HG03097 (cell line): Measurements from ENCODE around the gene RAB6B.

Experiments
- ATAC-seq: cut with Tn5 transposase; IDR thresholded peaks from one replicate; pipeline ENCODE4 v1.9.1; 2021; ENCODE audit not compliant: unreplicated experiment, low FRiP score

The RAB6B gene

DNA sequence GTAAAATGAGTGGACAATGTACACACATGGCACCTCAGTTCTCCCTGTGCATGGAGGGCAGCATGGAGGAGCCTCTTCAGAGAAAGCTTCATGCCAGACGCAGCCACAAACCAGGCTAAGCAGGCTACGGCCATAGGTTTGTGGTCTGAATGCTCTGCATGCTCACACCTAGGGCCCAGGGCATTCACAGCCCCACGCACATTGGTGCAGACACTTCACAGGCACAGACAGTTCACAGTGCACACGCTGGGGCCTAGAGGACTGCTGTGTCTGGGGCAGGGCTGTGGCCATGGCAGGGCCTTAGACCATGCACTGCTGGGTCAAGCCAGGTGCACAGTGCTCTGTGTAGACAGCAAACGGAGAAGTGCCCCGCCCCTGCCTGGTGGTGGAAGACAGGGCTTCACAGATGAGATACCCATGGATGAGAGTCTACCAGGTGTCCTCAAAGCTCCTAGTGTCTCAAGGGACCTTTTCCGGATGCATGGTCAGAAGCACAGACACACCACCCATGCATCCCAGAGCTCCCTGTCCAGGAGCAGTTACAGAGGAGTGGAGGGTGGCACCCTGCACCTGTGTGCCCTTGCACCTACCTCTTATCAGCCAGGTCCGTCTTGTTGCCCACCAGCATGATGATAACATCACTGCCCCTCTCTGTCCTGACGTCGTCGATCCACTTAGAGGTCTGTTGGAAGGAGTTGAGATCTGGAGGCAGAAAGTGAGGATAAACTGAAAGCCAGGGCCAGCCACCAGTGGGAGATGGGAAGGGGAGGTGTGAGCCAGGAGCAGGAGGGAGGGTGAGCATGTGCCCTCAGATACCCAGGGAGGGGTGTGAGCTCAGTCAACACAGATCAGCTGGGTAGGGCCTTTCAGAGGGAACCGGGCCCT lies 56.5 kb downstream of the RAB6B start:
- no peak for ATAC-seq

DNA sequence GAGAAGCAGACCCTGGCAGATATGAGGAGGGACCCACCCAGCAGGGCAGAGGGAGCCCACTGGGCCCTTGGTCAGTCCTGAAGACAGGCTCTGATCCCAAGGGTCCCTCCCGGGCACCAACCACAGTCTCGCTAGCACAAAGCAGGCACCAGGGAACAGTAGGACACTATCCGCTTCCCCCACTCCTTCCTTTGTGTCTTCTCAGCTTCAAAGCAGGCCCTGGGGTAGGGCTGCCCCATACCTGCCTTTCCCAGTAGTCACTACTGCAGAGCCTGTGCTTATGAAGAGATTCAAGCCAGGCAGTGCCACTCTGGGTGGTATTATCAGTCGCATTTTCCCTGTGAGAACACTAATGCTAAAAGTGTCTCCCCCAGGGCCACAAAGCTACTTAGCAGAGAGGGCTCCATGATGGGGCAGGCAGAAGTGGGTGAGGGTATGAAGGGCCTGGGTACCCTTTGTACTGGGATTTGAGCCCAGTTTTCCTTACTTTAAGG lies 57.3 kb downstream of the RAB6B start:
- ATAC-seq: no peak

DNA sequence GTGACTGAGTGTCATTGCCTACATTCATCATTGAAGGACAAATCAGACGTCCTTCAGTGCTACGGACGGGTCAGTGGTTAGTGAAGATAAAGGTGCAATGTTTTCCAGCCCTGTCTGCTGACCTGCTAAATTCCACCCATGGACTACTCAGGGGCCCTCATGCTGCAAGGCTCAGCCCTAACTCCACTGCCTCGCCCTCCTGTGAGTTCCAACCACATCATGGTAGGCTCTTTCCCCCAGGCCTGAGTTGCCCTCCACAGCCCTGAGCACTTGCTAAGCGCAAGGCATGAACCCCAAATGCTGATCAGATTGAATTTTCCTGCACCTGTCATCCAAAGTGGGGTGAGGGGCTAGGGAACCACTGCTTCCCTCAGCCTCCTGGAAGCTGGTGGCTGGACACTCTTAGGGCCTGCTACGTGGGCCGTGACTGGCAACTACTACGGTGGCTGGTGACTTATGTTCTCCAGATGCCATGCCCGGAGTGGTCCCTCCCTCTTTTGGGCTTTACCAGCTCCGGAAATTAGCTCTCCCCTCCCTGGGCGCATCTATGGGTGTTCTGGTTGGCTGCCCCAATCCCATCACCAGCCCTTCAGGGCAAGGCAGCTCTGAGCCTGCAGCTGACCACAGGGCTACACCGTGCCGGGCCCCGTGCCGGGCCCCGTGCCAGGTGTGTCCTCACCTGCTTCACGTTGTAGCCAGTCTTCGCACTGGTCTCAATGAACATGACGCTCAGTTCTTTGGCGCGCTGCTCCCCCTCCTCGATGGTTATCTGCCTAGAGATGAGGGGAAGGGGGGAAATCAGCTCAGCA lies 58.0 kb downstream of the RAB6B start:
- ATAC-seq: no peak

DNA sequence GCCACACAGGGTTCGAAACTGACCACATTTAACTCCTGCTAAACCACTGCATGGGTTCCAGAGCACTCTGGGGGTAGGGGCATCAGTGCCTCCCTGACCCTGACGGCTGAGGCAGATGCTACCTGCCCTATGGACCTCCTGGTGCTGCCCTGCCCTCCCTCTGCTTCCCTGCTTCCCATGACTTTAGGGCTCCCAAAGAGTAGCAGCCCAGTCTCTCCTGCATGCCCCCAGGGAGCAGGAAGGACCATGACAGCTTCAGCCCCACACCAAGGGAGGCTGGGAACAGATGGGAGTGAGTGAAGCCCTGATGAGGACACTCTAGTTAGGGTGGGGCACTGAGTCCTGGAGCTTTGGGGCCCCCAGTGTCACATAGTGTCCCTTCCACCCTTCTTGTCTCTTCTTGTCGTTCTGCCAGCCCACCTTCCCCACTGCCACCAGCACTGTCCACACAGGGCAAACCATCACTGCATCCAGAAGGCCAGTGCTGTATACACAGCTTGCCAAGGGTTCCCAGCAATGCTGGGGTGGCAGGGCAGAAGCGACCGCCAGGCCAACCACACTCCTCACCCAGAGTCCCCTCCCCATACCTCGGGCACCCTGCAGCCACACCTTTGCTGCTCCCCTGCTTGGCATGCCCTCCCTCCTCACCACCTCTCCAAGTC lies 59.1 kb downstream of the RAB6B start:
- ATAC-seq: no peak

DNA sequence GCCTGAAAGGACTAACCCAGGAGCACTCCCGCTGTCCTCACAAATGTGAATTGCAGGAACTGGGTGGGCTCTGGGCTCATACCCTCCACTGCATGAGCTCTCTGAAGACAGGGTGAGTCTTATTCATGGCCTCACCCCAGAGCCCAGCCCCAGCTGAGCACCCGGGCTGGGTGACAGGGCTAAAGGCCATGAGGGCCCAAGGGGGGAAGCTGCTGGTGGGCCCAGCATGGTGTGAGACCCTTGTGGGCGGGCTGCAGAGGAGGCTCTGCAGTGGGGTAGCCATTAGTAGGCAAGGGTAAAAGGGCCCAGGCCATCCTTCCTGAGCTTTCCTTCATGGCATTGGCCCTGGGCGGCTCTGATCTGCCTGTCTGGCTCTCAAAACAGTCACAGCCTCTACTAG lies 59.7 kb downstream of the RAB6B start:
- no peak for ATAC-seq

DNA sequence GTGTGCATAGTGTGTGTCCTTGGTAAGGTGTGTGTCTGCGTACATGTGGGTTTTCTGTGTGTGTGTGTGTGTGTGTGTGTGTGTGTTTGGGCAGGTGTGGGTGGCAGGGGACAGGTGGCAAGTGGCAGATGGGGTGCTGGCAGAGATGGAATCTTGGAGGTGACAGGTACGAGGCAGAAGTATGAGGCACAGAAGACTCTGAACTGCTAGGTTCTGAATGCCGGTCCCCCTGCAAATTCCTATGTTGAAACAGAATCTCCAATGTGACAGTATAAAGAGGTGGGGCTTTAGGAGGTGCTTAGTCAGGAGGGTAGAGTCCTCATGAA lies 60.3 kb downstream of the RAB6B start:
- no peak for ATAC-seq

DNA sequence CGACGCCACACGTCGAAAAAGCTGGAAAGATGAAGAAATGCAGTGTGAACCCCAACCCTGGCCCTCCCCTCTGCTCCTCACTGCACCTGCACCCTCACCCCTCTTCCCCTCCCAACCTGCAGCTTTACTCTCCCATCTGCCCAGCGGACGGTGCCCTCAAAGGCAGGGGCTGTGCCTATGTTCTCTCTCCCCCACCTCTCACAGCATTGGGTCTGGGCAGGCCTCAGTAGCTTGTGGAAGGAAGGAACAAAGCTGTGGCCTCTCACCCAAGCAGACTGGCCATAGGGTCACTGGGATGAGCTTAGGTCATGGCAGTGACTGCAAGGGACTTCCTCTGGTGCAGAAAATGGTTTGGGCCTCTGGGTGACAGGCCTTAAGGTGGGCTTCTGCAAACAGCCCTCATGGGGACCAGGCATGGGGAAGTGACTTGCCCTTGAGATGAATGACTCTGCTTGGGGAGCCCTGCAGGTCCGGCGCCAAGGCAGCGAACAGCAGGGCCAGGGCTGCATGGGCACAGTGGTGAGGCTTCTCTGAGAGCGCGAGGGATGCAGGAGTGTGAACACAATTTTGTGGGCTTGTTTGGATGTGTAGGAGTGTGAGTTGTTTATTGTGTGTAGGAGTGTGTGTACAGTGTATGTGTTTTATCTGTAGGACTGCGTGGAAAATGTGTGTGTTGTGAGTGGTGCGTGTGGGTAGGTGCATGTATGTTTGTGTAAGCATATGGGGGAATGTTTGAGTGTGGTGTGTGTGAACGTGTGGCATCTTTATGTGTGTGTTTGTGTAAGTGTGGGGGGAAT lies 60.9 kb downstream of the RAB6B start:
- ATAC-seq: no peak

DNA sequence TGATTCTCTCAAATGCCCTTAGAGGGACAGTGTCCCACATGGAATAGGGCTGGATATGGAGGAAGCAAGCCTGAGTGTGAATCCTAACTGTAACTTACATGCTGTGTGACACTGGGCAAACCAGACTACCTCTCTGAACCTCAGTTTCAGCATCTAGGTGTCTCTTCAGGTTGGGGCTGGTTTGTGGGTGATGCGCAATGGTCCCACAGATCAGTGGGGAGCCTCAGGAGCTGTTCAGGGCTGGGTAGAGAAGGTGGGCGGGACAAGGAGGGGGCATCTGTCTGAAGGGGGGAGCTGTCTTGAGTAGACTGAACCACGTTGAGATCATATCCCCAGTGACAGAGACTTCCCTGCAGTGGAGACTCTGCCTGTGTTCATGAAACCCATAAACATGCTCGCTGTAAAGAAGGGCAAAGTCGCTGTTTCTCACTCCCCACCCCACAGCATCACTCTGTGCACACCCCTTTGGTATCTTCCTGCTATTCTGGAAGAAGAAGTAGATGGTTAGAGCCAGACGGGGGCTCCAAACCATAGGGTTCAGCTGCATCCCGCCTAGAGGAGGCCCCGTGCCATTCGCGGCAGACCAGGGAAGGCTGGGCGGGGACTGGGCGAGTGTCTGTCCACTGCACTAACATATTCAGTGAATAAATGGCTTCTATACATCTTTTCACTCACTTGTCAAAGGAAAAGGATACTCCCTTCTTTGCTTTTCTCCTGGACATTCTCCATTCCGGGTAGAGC lies 61.6 kb downstream of the RAB6B start:
- ATAC-seq: no peak

DNA sequence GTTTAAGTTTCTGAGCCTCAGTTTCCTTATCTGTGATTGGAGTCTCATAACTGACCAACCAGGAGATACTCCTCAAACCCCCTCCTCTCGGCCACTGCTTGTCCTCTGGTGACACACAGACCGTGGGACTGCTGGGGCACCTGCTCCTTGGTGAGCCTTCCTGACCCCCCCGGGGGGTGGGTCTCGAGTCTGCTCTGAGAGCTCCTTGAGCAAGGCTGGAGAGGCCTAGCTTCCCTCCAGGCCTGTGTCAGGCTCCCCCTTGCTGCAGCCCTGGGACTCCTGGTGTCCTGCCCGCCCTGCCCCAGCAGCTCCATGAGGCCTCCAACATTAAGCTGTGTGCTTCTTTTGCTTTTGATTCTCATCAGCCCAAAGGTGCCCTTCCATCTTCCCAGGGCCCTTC lies 62.4 kb downstream of the RAB6B start:
- no peak for ATAC-seq

DNA sequence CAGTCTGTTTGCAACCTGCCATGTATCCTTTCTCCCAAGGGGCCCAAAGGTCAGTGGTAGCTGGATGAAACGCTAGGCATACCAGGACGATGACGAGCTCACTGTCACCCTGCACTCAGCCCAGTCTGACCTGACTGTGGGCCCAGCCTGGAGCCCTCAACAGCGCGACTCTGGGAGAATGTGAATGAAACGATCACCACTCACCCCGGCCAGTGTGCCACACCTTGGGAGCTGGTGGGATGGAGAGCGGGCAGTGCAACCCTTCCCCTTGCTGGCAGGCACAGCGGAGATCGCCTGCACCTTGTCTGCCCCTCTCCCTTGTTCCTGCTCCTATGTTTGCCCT lies 62.9 kb downstream of the RAB6B start:
- ATAC-seq: no peak

DNA sequence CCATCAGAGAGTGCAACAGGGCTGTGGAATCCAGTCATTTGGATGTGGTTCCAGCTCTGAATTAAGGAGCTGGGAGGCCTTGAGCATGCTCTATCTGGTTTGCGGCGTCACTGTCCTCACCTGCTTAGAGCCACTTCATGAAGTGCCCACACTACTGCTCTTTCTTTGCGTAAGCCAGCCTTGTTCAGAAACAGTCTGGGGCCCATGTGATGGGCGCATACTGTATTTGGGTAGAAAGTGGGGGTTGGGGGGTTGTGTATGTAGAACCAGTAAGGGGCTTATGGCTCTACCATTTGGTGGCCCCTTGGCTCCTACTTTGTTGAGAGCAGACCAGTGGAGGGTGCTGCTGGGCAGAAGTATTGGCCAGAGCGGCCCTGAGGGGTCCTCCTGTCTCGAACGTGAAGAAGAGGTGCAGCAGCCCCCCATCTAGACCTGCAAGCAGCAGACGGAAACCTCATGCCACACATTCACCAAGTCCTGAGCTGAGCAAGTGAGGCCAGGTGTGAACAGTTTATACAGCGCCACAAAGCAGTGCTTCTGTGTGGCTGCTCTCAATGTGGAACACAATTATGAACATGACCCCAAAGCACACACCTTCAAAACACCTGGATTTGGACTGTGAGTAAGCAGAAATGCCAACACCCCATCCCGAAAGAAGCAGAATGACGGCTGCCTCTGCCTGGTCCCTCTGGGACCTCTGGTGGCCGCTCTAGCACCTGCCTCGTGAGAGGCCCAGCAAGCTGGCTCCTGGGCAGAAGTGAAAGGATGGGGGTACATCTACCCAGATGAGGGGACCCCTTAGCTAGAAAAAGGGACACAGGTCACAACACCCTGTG lies 63.5 kb downstream of the RAB6B start:
- ATAC-seq: no peak

DNA sequence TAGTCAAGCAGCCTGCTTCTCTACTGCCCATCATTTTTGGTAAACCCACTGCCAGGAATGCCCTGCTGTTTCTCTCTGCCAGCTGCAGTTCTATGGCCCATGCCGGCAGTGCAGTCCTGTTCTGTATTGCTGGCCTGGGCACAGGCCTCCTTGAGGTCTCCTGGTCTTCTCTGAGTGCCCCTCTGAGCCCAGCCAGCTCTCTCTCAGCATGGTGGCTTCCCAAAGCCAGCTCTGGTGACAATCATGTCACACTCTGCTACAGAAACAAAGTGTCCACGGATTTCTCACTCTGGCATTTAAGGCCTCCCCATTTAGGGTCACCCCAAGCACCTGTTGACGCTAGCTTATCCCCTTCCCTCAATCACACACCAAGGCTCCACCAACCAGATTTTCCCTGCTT lies 65.6 kb downstream of the RAB6B start:
- no peak for ATAC-seq

DNA sequence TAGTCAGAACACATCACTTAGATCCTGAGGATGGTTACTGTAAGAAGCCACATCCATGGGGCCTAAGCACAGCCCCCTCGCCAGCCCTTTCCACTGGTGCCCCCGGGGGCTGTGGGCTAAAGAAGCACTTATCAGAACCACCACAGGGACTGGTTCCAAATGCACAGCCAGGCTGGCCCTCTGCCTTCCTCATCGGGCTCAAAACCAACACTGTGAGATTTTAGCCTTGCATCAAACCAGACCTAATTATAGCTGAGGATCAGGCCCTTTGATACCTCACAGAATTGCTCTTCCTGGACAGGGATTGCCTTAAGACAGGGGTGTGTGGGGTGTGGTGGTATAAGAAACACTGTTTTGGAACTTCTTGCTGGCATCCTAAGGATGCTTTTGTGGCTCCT lies 66.4 kb downstream of the RAB6B start:
- ATAC-seq: no peak

DNA sequence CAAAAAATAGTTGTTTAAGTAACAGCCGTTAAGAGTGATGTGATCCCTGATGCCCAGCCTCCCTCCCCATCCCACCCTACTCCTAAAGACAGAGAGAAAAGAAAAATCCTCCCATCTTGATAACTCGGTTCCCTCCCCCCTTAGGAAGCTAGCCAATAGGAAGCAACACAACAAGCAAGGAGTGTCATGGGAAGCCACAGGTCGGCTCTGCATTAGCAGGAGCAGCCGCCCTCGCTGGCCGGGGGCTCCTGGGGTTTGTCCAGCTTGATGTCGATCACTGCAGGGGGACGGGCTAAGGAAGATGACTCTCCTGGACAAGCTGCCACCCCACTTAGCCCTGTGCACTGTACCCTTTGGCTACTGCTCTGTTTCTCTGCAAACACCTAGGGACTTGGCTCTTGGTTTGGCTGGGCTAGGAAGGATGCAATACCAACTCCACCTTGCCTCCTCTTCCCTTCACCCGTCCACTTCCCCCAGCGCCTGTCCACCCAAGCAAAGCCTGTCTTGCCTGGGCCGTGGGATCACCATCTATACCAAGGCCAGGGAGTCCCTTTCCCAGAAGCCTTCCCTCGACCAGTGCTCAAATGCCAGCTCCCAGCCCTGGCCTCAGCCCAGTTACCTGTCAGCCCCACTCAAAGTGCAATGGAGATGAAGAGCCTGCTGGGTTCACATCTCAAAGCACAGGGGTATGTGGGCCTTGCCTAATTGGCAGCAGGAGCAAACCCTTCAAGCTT lies 66.9 kb downstream of the RAB6B start:
- no peak for ATAC-seq

DNA sequence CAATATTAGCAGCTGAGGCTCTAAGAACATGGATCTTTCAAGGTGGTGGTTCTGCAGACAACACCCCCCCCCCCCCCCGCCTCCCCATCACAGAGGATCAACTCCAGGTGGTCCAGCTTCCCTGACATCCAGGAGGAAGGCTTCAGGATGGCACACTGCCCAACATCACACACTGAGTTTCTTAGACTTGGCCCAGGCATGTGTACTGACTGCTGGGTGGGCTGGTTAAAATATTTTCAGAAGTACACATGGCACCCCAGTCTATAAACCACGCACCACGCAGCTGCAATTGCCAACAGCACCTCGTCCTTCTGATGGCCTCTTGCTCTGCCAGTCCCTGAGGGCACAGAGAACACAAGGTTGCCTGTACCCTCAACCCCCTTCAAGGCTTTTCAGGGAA lies 68.0 kb downstream of the RAB6B start:
- no peak for ATAC-seq

DNA sequence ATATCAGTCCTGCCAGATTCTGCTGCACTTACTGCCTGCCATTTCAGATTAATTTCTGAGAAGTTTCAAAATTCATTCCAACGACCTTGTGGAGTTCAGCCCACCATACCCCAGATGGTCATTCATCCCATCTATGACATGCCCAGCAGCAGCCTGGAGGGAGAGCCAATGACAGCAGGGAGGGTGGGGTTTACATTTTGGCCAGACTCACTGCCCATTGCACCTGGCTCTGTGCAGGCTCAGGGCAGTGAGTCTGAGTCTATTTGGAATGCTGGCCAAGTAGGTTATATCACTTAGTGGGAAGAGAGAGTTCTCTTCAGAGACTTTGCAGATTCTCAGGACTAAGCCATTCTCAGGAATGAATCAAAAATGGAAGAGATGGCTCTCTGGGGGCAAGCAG lies 68.5 kb downstream of the RAB6B start:
- no peak for ATAC-seq

DNA sequence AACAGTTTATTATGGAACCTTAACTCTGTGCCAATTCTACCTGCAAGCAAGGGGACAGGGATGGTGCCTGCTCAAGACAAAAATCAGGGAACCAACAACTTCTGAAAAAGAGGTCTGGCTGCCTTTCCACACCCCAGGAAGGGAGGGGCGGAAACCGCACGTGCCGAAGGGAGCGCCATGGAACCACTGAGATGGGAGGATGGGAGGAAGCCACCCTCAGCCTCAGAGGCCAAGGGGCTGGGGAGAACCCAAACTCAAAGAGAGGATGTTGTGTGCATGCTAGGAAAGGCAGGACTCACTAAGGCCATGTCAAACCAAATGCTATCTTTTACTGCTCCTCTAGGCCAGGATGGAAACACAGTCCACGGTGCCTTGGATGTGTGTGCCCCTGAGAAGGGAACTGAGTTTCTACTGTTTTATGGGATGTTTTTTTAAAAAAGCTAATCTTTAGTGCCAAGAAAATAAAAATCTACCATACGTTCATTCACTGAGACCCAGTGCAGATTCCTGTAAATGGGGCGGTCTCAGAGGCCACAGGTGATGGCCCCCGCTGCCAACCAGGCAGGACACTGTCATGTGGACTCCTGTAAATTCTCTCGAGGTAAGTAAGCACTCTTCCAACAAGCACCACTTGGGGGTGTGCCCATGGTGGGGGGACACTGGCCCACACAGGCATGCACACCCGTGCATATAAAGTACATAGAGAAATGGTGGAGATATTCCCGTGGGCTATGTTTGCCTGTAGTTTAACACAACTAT lies 69.5 kb downstream of the RAB6B start:
- no peak for ATAC-seq
